Spinal cord (tissue), 10 donors: ENCODE measurements around the gene CROCC2. TPM values are rescaled to one million over a fixed set of nuclear protein-coding genes. Genes with fewer than 3 reads are reported as not detected.

ENCODE experiments used
- DNase-seq, 6 donors: peaks; one replicate each; pipeline versions ENCODE4 v3.0.0 to v3.0.0-alpha.2; 2013 to 2015; ENCODE audit warnings: low spot score in 6 of 6, low read depth in 4 of 6
- H3K27ac ChIP-seq: one replicate; pipeline ENCODE4 v1.5.1; 2013; ENCODE audit warnings: low read depth, low read length, control low read depth
- H3K27me3 ChIP-seq: one replicate; pipeline ENCODE4 v1.6.1; 2013; ENCODE audit warnings: low read length; ENCODE audit not compliant: control insufficient read depth, insufficient read depth
- H3K36me3 ChIP-seq: one replicate; pipeline ENCODE4 v1.6.1; 2013; ENCODE audit warnings: low read length; ENCODE audit not compliant: control insufficient read depth, insufficient read depth
- H3K4me1 ChIP-seq: one replicate; pipeline ENCODE4 v1.6.1; 2013; ENCODE audit warnings: low read length; ENCODE audit not compliant: control insufficient read depth, insufficient read depth
- H3K4me3 ChIP-seq: one replicate; pipeline ENCODE4 v1.5.1; 2013; ENCODE audit warnings: low read depth, low read length, control low read depth
- H3K9me3 ChIP-seq: one replicate; pipeline ENCODE4 v1.6.1; 2013; ENCODE audit warnings: low read length; ENCODE audit not compliant: control insufficient read depth, insufficient read depth
- WGBS: methylation state at CpG from one replicate; pipeline ENCODE4 v1.1.5; 2013; ENCODE audit warnings: missing lambda C conversion rate; ENCODE audit not compliant: insufficient coverage; 5-methylcytosine and 5-hydroxymethylcytosine counted together
- polyA plus RNA-seq, 2 donors: library from polyadenylated mRNA; unstranded; fragments of 120-200 nt; gene quantifications; one replicate each; pipeline ENCODE4 v1.2.1, GENCODE V29; 2013; ENCODE audit not compliant: insufficient read length in 2 of 2
- total RNA-seq, 2 donors: library from RNA; depleted of rRNA in 1 of 2; stranded (reverse); fragments of 120-200 nt in 1 of 2; fragments of >200 nt in 1 of 2; gene quantifications; one replicate each; pipeline versions ENCODE4 v1.2.3 to v1.2.4, GENCODE V29; 2013 to 2014
- donor health status: healthy.

CROCC2 gene
- total and polyA plus RNA-seq, 4 donors: 0.30 to 4.4 (median 3.0) TPM

GRCh38 chr2:240914645-240915525 lies 8.7 kb downstream of the CROCC2 start:
- Histone ChIP-seq H3K4me1 (peaks cover 53% of the 10 kb centered on the region), H3K4me3 (no peak overlapping the region), H3K27ac (no peak overlapping the region), H3K36me3 (peaks cover 3% of the 10 kb centered on the region), H3K27me3 (peaks cover 20% of the 10 kb centered on the region), H3K9me3 (no peaks in the 10 kb centered on the region)
- 65% methylated on average over 19 of the region's 25 CpGs for WGBS
- no peak for DNase-seq

- no peak for DNase-seq
- Histone ChIP-seq H3K9me3 (no peaks in the 10 kb centered on the region), H3K4me3 (no peak overlapping the region), H3K4me1 (peaks cover 53% of the 10 kb centered on the region), H3K36me3 (peaks cover 3% of the 10 kb centered on the region), H3K27ac (no peak overlapping the region), H3K27me3 (peaks cover 20% of the 10 kb centered on the region)
- 15% methylated on average over 27 of the region's 34 CpGs for WGBS
Observed at GRCh38 chr2:240915526-240916341, 9.6 kb downstream of the CROCC2 start.

- H3K9me3 ChIP-seq: no peaks in the 10 kb centered on the region
- peaks cover 58% of the 10 kb centered on the region for H3K4me1 ChIP-seq
- WGBS: 2% methylated on average over 24 of the region's 24 CpGs
- peaks cover 20% of the 10 kb centered on the region for H3K27me3 ChIP-seq
- peak in 2 of 6 donors; percentile 43 to 69 for DNase-seq
- H3K27ac ChIP-seq: no peak overlapping the region
- H3K4me3 ChIP-seq: no peak overlapping the region
- peaks cover 3% of the 10 kb centered on the region for H3K36me3 ChIP-seq
Observed at GRCh38 chr2:240916571-240917008, 10.5 kb downstream of the CROCC2 start.

GRCh38 chr2:240917009-240917683 lies 11.0 kb downstream of the CROCC2 start:
- DNase-seq: no peak
- Histone ChIP-seq H3K4me1 (peaks cover 58% of the 10 kb centered on the region), H3K27ac (no peak overlapping the region), H3K4me3 (no peak overlapping the region), H3K9me3 (no peaks in the 10 kb centered on the region), H3K27me3 (peaks cover 20% of the 10 kb centered on the region), H3K36me3 (peaks cover 3% of the 10 kb centered on the region)
- WGBS: 76% methylated on average over 19 of the region's 20 CpGs

- peaks cover 57% of the 10 kb centered on the region for H3K4me1 ChIP-seq
- peaks cover 20% of the 10 kb centered on the region for H3K27me3 ChIP-seq
- peak in 1 of 6 donors; percentile 13 for DNase-seq
- peaks cover 3% of the 10 kb centered on the region for H3K36me3 ChIP-seq
- no peak overlapping the region for H3K4me3 ChIP-seq
- no peak overlapping the region for H3K27ac ChIP-seq
- no peaks in the 10 kb centered on the region for H3K9me3 ChIP-seq
- WGBS: 67% methylated on average over 7 of the region's 10 CpGs
Observed at GRCh38 chr2:240917684-240918257, 11.6 kb downstream of the CROCC2 start.

GRCh38 chr2:240918258-240919091 lies 12.3 kb downstream of the CROCC2 start:
- Histone ChIP-seq H3K27me3 (peaks cover 20% of the 10 kb centered on the region), H3K4me1 (peaks cover 54% of the 10 kb centered on the region)
- DNase-seq: no peak

GRCh38 chr2:240919161-240919781 lies 13.1 kb downstream of the CROCC2 start:
- H3K36me3 ChIP-seq: peaks cover 3% of the 10 kb centered on the region
- DNase-seq: no peak
- H3K27ac ChIP-seq: no peak overlapping the region
- WGBS: 79% methylated on average over 18 of the region's 19 CpGs
- no peaks in the 10 kb centered on the region for H3K9me3 ChIP-seq
- H3K4me1 ChIP-seq: peaks cover 46% of the 10 kb centered on the region
- no peak overlapping the region for H3K4me3 ChIP-seq
- H3K27me3 ChIP-seq: peaks cover 20% of the 10 kb centered on the region

More at GRCh38 chr2:240918258-240919091, 12.3 kb downstream of the CROCC2 start:
- 93% methylated on average over 34 of the region's 36 CpGs for WGBS
- no peak overlapping the region for H3K27ac ChIP-seq
- no peaks in the 10 kb centered on the region for H3K9me3 ChIP-seq
- peaks cover 3% of the 10 kb centered on the region for H3K36me3 ChIP-seq
- H3K4me3 ChIP-seq: no peak overlapping the region
